Endometrium (tissue), 2 donors: Measurements from ENCODE around the gene PGPEP1.
A peak's percentile ranks its signal among the peaks of the same experiment; 100 is the strongest.
"Not testable (repeated sequence)": the region's sequence is repeated elsewhere in the genome, so short reads cannot be mapped to it uniquely, and the experiment has no call there.

Source experiments
- FAIRE-seq: peaks from 2 replicates; lab custom pipeline; 2012; peaks lifted over from hg19 to GRCh38; lab: Jason Lieb, UNC
- donor health status: control.
- donor health status: control.

The PGPEP1 gene

DNA sequence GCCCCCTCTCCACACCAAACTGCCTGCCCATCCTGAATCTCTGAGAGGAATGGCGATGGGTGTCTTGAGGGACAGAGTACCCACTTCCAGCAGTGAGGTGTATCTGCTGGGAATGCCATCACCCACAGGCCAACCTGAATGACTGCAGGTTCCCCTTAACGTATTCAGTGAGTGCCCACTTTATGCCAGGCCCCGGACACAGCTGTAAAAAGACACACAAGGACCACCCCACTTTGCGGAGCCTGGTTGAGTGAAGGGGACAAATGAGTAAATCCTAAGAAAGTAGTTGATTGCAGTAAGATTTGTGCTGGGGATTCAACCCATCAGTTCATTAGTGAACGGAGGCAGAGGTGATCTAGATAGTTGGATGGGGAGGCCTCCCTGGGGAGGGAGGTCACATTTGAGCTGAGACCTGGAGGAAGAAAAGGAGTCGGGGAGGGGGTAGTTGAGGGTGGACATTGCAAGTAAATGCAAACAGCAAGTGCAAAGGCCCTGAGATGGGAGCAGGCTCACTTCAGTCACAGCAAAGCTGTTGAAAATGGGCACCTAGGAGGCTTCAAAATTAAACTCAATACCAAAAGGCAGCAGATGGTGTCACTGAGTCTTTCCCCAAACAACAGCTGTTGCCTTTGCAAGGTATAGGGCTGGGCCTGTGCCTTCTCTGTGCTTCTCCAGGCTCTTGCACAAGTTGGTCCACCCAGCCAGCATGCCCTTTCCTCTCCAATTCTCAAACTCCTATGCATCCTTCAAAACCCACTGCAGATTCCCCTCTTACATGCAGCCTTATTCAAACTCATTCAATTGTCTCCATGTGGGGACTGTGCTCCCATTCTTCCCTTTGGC is 49.9 kb downstream of the PGPEP1 start:
- FAIRE-seq, result no peak

DNA sequence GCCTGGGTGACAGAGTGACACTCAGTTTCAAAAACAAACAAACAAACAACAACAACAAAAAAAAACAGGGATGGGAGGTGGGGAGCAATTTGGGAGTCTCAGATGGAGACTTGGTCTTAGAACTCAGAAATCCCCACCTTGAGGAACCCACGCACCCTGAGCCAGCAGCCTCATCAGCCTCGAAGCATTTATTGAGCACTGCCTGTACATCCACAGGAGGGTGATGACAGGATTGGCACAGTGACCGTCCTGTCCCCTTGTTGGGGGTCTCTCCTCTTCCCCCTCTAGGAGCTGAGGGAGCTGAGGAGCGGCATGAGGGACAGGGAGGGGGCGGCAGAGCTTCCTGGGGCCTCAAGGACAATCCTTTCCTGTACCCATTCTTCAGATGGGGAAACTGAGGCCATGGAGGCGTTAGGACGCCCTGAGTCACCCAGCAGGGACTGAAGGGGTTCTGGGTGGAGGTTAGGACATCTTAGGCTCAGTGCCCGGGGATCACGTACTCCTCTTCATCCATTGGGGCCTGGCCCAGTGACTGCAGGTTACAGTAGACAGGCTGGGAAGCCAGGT is 51.2 kb downstream of the PGPEP1 start:
- FAIRE-seq, result no peak

DNA sequence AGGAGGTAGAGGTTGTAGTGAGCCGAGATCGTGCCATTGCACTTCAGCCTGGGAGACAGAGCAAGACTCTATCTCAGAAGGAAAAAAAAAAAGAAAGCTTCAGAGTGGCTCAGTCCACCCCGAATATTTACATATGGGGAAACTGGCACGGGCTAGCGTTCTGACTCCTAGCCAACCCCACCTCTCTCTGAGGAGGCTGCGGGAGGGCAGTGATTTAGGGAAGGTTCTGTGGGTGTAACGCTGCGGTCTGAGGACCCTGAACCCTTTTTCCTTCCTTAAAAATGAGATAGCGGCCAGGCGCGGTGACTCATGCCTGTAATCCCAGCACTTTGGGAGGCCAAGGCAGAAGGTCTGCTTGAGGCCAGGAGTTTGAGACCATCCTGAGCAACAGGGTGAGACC is 52.0 kb downstream of the PGPEP1 start:
- no peak for FAIRE-seq

DNA sequence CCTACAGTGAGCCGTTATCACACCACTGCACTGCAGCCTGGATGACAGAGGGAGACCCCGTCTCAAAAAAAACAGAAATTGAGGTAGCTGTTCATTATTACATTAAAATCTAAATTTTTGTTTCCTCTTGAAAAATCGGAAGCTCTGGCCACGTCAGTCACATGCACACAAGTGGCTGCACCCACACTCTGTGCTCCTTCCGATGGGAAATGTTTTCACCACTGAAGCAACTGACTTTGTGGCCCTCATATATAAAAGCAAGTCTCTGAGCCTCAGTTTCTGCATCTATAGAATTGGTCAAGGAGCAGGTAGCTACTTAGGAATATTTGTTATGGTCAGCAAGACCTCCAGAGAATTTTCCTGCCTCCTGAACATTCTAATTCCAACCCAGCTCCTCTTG is 52.5 kb downstream of the PGPEP1 start:
- no peak for FAIRE-seq

DNA sequence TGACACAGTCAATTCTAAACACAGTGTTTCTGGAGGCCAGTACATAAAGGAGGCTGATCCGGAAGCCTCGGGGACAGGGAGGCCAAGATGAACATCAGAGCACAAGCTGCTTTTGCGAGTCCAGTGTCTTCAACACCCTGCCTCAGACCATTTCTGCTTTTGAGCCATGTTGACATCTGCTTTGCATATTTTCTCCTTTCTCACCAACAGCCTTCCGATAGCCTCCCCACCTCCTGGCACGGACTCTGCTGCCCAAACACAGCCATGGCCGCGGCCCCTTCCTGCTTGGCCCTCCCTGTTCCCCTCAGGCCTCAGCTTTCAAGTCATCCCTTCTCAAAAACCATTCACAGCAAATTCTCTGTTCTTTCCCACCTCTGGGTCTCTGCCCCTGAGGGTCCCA is 53.4 kb downstream of the PGPEP1 start:
- FAIRE-seq, result no peak

DNA sequence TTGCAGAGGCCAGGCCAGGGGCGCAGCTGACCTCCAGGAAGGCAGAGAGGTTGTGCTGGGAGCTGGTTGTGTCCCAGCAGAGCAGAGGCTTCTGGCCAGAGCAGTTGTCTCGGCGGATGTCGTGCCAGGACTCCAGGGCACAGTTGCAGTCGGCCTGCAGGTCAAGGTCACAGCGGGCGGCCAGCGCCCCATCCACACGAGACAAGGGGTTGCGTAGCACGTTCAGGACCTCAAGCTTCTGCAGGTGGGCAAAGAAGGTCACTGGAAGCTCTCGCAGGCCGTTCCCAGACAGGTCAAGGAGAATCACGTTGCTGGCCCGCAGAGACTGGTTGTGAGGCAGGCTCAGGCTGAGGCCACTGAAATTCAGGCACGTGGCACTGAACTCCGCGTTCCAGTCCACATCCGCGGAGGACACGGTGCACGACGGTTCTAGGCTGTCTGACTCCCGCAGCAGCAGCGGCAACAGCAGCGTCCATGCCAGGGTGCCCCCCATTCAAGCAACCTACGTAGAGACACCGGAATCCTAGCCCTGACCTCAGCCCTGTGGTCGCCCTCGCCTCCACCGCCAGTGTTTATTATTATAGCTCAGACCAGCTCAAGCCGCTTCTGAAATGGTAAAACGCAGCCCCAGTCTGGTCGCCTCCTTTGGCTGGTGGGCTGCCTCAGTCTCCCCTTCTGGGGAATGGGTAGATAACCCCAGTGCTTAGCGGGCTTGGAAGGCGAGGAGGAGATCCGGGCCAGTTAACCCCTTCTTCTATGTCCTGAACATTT is 56.3 kb downstream of the PGPEP1 start:
- FAIRE-seq, result no peak

DNA sequence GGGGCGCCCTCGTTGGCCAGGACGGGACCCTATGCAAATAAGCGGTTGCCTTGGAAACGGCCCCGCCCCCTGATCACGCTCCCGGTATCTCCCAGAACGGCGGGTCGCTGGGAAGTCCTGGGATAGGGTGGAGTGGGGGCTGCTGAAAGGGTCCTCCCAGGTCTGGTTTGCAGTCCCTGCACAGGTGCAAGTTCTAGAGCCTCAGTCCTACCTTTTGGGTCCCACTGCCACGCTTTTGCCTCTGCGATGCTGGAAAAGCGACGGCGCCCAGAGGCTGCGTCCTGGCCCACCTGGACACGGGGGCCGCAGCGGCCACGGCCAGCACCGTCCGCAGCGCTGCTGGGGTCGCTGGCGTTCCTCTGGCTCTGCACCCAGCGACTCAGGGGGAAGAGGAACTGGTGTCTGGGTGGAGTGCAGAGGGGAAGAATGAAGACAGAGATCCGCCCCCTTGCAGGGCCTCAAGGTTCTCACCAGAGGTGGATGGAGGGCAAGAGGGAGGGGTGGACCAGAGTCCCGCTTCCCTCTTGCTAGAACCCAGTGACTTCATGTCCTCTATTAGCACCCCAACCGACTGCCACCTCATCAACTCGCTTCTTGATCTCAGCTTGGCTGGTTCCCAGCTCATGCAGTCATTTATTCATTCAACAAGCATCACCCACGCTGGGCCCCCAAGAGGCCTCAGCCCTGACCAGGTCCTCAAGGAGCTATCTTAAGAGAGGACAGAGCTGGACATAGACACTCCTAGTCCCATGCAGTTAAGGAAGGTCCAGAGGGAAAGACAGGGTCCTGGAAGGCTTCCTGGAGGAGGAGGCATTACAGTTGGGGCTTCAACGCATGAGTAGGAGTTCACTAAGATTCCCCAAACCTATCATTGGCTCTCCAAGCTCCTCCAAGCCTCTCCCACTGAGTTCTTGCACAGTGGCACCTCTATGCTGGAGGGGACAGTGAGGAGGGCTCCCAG is 57.1 kb downstream of the PGPEP1 start, which contains the start of gene LRRC25:
Gene LRRC25 (minus strand): TSS at position 381 of the 961 bp plus-strand sequence. CDS start 659 bp downstream, outside the sequence.
- FAIRE-seq, result no peak

DNA sequence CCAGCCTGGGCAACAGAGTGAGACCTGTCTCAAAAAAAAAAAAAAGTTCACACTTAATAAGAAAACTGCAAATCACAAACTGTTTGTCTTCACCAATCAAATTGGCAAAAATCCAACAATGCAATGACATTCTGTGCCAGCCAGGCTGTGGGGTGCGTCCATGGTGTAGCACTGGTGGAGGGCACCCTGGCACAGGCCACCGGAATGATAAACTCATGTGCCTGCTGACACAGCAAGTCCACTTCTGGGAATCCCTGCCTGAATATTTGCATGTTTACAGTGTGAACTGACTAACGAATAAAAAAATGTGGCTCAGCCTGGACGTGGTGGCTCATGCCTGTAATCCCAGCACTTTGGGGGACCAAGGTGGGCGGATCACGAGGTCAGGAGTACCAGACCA is 58.6 kb downstream of the PGPEP1 start:
- no peak for FAIRE-seq

DNA sequence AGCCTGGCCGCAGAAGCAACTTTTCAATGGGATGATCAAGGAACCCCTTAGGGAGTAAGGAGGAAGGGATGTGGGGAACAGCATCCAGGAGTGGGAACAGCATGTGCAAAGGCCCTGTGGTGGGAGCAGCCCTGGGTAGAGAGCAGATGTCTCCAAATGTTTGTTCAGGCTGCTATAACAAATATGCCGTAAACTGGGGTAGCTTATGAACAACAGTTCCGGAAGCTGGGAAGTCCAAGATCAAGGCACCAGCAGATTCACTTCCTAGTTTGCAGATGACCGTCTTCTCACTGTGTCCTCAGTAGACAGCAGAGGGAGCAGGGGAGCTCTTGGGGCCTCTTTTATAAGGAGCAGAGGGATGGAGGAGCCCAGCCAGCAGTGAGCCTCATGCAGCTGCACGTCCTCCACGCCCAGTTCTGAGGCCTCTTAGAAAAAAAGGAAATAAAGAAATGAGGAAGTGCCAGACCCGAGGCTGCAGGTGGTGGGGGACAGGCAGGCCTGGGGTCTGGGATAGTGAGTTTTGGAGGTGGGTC is 61.2 kb downstream of the PGPEP1 start:
- no peak for FAIRE-seq

DNA sequence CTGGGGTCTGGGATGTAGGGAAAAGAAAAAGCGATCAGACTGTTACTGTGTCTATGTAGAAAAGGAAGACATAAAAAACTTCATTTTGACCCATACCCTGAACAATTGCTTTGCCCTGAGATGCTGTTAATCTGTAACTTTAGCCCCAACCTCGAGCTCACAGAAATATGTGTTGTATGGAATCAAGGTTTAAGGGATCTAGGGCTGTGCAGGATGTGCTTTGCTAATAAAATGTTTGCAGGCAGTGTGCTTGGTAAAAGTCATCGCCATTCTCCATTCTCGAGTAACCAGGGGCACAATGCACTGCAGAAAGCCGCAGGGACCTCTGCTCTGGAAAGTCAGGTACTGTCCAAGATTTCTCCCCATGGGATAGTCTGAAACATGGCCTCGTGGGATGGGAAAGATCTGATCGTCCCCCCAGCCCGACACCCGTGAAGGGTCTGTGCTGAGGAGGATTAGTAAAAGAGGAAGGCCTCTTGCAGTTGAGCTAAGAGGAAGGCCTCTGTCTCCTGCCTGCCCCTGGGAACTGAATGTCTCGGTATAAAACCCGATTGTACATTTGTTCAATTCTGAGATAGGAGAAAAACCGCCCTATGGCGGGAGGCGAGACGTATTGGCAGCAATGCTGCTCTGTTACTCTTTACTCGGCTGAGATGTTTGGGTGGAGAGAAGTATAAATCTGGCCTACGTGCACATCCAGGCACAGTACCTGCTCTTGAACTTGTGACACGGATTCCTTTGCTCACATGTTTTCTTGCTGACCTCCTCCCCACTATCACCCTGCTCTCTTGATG is 62.3 kb downstream of the PGPEP1 start:
- not testable (repeated sequence) for FAIRE-seq

DNA sequence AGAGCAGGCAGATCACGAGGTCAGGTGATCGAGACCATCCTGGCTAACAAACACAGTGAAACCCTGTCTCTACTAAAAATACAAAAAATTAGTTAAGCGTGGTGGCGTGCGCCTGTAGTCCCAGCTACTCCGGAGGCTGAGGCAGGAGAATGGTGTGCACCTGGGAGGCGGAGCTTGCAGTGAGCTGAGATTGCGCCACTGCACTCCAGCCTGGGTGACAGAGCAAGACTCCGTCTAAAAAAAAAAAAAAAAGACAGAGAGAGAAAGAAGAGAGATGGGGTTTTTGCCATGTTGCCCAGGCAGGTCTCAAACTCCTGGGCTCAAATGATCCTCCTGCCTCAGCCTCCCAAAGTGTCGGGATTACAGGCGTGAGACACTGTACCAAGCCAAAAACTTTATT is 65.4 kb downstream of the PGPEP1 start:
- not testable (repeated sequence) for FAIRE-seq

DNA sequence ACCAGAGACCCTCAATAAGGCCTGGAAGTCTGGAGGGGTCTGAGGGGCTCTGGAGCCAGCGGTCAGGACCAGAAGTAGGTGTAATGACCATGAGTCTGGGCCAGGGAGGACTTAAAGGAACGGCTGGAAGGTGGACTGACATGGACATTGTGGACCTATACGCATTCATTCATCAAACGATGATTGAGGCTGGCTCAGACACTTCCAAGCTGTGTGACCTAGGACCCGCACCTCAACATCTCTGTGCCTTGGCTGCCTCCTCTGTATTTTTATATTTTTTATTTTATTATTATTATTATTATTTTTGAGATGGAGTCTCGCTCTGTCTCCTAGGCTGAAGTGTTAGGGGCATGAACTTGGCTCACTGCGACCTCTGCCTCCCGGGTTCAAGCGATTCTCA is 66.4 kb downstream of the PGPEP1 start:
- no peak for FAIRE-seq

DNA sequence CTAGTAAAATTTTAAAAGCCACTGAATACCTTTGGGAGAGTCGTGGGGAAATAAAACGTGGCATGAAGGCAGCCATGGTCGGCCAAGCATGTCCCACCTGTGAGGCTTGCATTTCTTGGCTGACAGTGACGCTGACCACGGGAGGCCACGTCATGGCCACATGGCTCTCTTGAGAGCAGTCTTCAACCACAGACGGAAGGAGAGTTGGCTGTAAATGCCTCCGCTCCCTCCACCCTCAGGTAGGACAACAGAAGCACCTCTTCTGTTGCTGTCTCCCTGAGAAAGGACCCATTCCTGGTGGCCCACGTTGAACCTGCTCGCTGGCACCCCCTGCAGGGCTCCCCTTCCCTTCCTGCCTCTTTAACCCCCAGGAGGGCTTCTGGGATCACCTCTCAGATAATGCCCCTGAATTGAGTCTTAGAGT is 67.7 kb downstream of the PGPEP1 start:
- no peak for FAIRE-seq

DNA sequence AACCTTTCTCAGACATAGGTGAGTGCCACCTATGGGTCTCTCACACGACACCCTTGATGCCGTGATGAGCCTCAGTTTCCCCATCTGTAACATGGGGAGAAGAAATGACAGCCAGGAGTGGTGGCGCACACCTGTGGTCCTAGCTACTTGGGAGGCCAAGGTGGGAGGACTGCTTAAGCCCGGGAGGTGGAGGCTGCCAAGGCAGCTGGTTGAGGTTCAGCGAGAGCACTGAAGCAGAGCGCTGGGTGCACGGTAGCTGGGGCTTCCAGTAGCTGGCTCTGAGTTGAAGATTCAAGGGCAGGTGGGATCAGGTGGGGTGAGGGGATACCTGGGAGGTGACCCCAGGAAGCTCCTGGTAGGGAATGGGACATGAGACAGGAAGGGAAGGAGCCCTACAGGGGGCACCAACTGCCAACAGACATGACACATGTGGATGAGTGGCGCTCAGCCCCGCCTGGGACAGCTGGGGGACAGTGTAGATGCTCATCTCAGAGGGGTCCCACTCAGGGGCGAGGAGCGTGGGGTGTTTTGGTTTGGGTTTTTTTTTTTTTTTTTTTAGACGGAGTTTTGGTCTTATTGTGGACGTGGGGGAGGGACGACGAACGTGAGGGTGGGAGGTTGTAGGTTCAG is 72.3 kb downstream of the PGPEP1 start:
- no peak for FAIRE-seq

DNA sequence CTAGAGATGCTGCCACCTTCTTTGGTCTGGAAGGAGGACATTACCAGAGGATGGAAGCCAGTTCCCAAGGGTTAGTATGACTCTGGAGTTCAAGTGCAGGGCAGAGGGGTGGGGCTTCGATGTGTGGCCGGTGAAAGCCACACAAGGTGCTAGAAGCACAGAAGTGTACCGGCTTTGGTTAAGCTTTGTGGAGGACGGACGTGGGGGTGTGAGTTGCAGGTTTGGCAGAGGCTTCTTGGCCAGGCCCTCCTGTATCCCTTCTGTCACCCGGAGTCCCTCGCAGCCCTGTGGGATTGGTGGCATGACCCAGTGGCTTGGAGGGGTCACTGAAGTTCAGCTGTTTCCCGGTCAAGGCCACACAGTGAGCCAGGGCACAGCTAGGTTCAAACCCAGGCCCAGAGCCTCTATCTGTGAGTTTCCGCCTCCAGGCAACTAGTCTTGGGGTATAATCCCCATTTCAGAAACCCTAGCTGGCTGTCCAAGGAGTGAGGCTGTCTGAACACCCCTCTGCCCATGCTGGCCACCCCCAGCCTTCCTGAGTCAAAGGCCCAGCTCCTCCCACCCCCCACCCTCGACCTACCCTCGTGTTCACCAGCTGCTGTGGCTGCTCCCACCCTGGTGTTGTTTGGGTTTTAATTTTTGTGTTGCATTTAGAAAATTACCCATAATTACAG is 74.2 kb downstream of the PGPEP1 start:
- FAIRE-seq, result no peak

DNA sequence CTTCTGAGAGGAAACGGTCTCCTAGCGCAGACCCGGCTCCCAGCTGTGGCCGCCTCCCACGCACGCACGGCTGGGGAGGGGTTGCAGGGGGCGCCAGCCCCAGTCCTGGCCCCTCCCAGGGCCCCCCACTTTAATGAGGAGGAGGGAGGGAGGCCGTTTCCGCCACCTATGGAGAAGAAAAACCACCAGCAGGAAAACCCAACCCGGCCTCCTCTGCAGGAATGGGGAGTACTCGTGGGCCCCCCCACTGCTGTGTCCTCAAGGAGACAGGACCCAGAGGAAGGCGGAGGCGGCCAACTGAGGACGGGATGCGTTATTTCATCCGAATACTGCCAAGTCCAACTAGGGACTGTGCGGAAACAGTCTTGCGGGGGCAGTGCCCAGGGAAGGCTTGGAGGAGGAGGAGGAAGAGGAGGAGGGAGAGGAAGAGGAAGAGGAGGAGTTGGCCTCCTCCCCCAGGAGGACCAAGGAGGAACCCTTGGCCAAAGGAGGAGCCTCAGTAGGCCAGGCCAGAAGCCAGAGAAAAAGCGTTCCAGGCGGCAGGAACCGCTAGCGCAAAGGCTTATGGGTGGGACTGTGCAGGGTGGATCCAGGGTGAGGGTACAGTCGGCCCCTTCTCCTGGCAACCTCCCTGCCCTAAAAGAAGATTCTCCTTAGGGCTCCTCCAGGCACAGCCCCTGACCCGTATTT is 74.9 kb downstream of the PGPEP1 start:
- FAIRE-seq, result peak; percentile 93

DNA sequence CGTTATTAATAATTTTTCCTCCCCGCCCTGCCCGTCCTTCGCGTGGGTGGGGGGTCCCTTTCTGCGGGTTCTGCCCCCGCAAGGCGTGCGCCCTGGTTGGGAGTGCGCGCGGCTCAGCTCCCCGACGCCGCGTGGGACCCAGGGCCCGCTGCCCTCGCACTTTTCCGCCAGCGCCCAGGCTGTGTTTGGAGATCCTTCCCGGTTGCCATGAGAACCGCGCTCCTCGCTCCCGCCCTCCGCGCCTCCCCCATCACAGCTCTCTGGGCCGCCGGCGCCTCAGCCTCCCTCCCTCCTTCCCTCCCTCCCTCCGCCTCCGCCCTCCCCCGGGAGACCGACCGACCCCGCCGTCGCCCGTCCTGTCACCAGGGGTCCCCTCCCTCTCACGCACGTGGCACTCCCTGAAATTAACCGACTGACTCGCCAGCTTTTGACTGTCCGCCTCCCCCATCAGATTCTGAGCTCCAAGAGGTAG is 76.4 kb downstream of the PGPEP1 start:
- FAIRE-seq, result no peak

DNA sequence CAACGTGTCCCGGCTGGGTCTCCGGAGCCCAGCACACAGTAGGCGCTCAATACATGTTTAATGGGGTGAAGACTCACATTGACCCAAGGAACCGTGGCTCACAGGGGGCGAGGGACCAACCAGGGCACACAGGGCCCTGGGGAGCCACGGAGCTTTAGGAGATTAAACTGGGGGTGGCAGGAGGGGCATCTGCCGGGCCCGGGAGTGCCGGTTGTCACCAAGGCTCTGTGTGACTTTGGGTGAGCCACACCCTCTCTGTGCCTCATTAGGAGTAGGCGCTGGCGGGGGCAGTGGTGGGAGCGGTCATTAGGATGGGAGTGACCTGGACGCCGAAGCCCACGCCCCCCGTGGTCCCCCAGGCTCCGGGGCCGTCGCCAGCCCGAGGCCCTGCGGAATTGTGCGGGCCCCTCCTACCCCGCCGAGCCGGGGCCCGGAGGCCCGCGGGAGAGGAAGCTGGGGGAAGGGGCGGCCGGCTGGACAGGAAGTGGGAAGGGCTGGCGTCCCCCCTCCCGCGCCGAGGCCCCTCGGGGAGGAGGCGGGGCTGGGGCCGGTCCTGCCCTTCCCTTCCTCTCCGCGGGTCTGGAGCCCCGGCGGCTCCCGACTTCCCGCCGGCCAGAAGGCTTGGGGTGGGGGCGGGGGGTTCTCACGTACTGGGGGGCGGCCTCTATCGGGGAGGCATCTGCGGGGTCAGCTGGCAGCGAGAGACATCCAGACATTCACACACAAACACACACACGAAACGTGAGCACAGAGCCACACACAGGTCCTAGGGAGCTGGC is 77.0 kb downstream of the PGPEP1 start:
- FAIRE-seq, result no peak
